ENCODE results near the gene ARHGAP33. TPM values are rescaled to one million over a fixed set of nuclear protein-coding genes. Genes with fewer than 3 reads are reported as not detected.

ARHGAP33 gene
- total and polyA plus RNA-seq, 10 of the 15 experiments (the other 5 are each of a cell fraction or from before 2014, with no cell fraction given), result 0.05 to 22.9 (median 2.3) TPM; not detected in 1

DNA sequence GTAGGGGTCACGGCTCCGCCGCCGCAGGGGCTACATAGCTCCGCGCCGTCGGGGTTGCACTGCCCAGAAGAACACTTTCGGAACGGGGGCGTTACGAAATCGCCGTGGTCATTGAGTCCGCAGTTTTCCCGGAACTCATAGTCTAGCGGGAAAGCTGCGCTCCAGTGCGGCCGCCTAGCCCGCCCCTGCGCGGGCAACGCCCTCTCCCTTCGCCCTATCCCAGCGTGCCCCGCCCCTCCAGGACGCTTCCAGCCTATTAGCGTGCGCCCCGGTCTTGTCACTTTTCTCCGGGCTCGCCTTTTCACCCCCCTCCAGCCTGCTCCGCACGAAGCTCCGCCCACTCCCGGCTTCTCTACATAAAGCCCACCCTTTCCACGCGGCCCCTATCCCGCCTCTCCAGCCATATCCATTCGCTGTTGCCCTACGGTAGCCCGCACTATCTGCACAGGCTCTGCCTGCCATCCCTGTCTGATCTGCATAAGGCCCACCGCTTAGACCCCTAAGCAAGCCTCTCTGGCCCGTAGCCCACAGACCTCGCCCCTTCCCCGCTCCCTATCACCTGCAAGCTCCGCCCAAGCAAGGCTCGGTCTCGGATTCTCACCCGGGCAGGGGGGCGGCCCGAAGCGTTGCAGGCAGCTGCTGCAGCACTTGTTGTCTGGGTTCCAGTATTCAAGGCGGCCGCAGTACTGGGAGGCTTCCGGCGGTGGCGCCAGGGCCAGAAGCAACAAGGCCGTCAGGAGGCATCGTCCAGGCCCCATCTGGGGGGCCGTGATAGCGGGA, 34.8 kb upstream of the ARHGAP33 start (continued):
- no peak for TF ChIP-seq TCF7 (IDR thresholded peaks at IDR 0.05; ENCODE audit: borderline replicate concordance)
- no peak; the same call in 1 of the 2 replicates for TF ChIP-seq CREB1 (IDR thresholded peaks at IDR 0.05; ENCODE audit: low read depth)
- peak; percentile 75; the same call in 1 of the 2 replicates for TF ChIP-seq ZNF207 (IDR thresholded peaks at IDR 0.05; ENCODE audit: borderline replicate concordance)
- TF ChIP-seq RAD21 (IDR thresholded peaks at IDR 0.05; ENCODE audit: insufficient read depth, low read depth, low read length), result peak; percentile 7; the same call in 1 of the 2 replicates
- TF ChIP-seq SRF (IDR thresholded peaks at IDR 0.05; ENCODE audit: low read depth in 2 of 2, low read length in 2 of 2), result no peak
- TF ChIP-seq, protein P1, sequence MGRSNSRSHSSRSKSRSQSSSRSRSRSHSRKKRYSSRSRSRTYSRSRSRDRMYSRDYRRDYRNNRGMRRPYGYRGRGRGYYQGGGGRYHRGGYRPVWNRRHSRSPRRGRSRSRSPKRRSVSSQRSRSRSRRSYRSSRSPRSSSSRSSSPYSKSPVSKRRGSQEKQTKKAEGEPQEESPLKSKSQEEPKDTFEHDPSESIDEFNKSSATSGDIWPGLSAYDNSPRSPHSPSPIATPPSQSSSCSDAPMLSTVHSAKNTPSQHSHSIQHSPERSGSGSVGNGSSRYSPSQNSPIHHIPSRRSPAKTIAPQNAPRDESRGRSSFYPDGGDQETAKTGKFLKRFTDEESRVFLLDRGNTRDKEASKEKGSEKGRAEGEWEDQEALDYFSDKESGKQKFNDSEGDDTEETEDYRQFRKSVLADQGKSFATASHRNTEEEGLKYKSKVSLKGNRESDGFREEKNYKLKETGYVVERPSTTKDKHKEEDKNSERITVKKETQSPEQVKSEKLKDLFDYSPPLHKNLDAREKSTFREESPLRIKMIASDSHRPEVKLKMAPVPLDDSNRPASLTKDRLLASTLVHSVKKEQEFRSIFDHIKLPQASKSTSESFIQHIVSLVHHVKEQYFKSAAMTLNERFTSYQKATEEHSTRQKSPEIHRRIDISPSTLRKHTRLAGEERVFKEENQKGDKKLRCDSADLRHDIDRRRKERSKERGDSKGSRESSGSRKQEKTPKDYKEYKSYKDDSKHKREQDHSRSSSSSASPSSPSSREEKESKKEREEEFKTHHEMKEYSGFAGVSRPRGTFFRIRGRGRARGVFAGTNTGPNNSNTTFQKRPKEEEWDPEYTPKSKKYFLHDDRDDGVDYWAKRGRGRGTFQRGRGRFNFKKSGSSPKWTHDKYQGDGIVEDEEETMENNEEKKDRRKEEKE (IDR thresholded peaks at IDR 0.05), result no peak
- TF ChIP-seq NR2C1 (IDR thresholded peaks at IDR 0.05), result peak; percentile 17; the same call in 1 of the 2 replicates
- TF ChIP-seq MTA2 (IDR thresholded peaks at IDR 0.05; ENCODE audit: low read depth), result peak; percentile 37; the same call in 1 of the 2 replicates
- TF ChIP-seq ZNF622 (IDR thresholded peaks at IDR 0.05), result no peak
- TF ChIP-seq ATF7 (IDR thresholded peaks at IDR 0.05; ENCODE audit: low read depth), result peak; percentile 34; the same call in 1 of the 2 replicates
- TF ChIP-seq, protein P2, sequence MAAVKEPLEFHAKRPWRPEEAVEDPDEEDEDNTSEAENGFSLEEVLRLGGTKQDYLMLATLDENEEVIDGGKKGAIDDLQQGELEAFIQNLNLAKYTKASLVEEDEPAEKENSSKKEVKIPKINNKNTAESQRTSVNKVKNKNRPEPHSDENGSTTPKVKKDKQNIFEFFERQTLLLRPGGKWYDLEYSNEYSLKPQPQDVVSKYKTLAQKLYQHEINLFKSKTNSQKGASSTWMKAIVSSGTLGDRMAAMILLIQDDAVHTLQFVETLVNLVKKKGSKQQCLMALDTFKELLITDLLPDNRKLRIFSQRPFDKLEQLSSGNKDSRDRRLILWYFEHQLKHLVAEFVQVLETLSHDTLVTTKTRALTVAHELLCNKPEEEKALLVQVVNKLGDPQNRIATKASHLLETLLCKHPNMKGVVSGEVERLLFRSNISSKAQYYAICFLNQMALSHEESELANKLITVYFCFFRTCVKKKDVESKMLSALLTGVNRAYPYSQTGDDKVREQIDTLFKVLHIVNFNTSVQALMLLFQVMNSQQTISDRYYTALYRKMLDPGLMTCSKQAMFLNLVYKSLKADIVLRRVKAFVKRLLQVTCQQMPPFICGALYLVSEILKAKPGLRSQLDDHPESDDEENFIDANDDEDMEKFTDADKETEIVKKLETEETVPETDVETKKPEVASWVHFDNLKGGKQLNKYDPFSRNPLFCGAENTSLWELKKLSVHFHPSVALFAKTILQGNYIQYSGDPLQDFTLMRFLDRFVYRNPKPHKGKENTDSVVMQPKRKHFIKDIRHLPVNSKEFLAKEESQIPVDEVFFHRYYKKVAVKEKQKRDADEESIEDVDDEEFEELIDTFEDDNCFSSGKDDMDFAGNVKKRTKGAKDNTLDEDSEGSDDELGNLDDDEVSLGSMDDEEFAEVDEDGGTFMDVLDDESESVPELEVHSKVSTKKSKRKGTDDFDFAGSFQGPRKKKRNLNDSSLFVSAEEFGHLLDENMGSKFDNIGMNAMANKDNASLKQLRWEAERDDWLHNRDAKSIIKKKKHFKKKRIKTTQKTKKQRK (IDR thresholded peaks at IDR 0.05; ENCODE audit: low read depth, low read length), result no peak
- TF ChIP-seq, protein P3, sequence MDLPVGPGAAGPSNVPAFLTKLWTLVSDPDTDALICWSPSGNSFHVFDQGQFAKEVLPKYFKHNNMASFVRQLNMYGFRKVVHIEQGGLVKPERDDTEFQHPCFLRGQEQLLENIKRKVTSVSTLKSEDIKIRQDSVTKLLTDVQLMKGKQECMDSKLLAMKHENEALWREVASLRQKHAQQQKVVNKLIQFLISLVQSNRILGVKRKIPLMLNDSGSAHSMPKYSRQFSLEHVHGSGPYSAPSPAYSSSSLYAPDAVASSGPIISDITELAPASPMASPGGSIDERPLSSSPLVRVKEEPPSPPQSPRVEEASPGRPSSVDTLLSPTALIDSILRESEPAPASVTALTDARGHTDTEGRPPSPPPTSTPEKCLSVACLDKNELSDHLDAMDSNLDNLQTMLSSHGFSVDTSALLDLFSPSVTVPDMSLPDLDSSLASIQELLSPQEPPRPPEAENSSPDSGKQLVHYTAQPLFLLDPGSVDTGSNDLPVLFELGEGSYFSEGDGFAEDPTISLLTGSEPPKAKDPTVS (IDR thresholded peaks at IDR 0.05; ENCODE audit: low read depth, low read length), result no peak
- TF ChIP-seq HDGF (IDR thresholded peaks at IDR 0.05), result peak; percentile 99
- TF ChIP-seq, protein P4, sequence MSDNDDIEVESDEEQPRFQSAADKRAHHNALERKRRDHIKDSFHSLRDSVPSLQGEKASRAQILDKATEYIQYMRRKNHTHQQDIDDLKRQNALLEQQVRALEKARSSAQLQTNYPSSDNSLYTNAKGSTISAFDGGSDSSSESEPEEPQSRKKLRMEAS (IDR thresholded peaks at IDR 0.05; ENCODE audit: low read depth, low read length), result 0 out of 2 replicates have a peak, but pooled peaks have one; percentile 3
- TF ChIP-seq CBFB (IDR thresholded peaks at IDR 0.05; ENCODE audit: low read depth), result peak; percentile 59; the same call in 1 of the 2 replicates
- peak; percentile 88 for TF ChIP-seq SP1 (IDR thresholded peaks at IDR 0.05; ENCODE audit: low read depth, low read length)
- TF ChIP-seq SIX5 (IDR thresholded peaks at IDR 0.05; ENCODE audit: low read depth, low read length, severe bottlenecking), result no peak
- TF ChIP-seq PAX8 (IDR thresholded peaks at IDR 0.05), result no peak
- TF ChIP-seq JUND (IDR thresholded peaks at IDR 0.05; ENCODE audit: low read depth, low read length), result no peak
- TF ChIP-seq, protein P5, sequence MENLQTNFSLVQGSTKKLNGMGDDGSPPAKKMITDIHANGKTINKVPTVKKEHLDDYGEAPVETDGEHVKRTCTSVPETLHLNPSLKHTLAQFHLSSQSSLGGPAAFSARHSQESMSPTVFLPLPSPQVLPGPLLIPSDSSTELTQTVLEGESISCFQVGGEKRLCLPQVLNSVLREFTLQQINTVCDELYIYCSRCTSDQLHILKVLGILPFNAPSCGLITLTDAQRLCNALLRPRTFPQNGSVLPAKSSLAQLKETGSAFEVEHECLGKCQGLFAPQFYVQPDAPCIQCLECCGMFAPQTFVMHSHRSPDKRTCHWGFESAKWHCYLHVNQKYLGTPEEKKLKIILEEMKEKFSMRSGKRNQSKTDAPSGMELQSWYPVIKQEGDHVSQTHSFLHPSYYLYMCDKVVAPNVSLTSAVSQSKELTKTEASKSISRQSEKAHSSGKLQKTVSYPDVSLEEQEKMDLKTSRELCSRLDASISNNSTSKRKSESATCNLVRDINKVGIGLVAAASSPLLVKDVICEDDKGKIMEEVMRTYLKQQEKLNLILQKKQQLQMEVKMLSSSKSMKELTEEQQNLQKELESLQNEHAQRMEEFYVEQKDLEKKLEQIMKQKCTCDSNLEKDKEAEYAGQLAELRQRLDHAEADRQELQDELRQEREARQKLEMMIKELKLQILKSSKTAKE (IDR thresholded peaks at IDR 0.05; ENCODE audit: low read depth, poor library complexity, severe bottlenecking), result no peak
